ENCODE results near the gene ZNF14.
"Not testable (repeated sequence)": the region's sequence is repeated elsewhere in the genome, so short reads cannot be mapped to it uniquely, and the experiment has no call there.

Gene ZNF14

DNA sequence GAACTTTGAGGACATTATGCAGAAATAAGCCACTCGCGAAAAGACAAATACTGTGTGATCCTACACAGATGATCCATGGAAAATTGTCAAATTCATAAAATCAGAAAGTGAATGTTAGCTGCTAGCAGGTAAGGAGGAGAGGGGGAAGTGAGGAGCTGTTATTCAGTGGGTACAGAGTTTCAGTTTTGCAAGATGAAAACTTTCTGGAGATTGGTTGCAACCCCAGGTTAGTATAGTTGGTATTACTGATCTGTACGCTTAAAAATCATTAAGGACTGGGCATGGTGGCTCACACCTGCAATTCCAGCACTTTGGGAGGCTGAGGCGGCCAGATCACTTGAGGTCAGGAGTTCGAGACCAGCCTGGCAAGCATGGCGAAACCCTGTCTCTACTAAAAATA lies 46.3 kb downstream of the ZNF14 start:
- DNase-seq, result no peak

DNA sequence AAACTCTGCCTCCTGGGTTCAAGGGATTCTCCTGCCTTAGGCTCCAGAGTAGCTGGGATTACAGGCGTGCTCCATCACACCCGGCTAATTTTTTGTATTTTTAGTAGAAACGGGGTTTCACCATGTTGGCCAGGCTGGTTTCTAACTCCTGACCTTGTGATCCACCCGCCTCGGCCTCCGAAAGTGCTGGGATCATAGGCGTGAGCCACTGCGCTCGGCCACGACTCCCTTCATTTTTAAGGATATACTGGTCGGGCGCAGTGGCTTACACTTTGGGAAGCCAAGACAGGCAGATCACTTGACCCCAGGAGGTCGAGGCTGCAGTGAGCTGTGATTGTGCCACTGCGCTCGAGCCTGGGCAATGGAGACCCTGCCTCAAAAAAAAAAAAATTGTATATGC lies 46.8 kb downstream of the ZNF14 start:
- DNase-seq, result not testable (repeated sequence)

DNA sequence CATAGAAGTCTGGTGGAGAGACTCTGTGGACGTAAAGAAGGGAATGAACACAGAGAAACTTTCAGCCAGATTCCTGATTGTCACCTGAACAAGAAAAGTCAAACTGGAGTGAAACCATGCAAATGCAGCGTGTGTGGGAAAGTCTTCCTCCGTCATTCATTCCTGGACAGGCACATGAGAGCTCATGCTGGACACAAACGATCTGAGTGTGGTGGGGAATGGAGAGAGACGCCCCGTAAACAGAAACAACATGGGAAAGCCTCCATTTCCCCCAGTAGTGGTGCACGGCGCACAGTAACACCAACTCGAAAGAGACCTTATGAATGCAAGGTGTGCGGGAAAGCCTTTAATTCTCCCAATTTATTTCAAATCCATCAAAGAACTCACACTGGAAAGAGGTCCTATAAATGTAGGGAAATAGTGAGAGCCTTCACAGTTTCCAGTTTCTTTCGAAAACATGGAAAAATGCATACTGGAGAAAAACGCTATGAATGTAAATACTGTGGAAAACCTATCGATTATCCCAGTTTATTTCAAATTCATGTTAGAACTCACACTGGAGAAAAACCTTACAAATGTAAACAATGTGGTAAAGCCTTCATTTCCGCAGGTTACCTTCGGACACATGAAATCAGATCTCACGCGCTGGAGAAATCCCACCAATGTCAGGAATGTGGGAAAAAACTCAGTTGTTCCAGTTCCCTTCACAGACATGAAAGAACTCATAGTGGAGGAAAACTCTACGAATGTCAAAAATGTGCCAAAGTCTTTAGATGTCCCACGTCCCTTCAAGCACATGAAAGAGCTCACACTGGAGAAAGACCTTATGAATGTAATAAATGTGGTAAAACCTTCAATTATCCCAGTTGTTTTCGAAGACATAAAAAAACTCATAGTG lies 53.5 kb downstream of the ZNF14 start:
- DNase-seq, result no peak

DNA sequence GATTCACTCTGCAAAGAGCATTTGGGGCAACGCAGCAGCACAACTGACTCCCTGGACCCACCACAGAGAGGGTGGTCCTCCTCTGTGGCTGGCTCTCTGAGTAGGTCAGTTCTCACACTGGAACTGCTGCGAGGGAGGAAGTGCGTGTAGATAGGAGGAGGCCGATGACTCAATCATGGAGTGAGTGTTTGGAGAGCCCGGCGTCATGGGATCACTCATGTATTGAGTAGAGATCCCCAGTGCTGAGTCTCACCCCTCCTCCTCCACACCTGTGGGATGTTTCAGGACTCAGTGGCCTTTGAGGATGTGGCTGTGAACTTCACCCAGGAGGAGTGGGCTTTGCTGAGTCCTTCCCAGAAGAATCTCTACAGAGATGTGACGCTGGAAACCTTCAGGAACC lies 55.3 kb downstream of the ZNF14 start:
- no peak for DNase-seq

DNA sequence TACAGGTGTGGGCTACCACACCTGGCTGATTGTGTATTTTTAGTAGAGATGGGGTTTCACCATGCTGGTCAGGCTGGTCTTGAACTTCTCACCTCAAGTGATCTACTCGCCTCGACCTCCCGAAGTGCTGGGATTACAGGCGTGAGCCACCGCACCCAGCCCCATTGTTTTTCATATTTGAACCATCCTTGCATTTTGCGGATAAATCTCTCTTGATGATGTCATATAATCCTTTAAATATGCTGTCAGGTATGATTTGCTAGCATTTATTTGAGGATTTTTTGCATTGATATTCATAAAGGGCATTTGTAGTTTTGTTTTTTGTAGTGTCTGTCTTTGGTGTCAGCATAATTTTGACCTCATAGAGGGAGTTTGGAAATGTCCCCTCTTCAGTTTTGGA lies 58.6 kb downstream of the ZNF14 start:
- DNase-seq, result no peak

DNA sequence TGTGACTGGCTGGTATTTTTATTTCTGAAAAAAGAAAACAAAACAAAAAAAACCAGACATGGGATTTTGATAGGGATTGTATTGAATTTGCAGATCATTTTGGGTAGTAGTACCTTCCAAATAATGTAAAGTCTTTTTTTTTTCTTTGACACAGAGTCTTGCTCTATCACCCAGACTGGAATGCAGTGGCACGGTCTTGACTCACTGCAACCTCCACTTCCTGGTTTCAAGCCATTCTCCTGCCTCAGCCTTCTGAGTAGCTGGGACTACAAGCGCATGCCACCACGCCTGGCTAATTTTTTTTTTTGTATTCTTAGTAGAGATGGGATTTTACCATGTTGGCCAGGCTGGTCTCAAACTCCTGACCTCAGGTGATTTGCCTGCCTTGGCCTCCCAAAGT lies 60.1 kb downstream of the ZNF14 start:
- DNase-seq, result no peak

DNA sequence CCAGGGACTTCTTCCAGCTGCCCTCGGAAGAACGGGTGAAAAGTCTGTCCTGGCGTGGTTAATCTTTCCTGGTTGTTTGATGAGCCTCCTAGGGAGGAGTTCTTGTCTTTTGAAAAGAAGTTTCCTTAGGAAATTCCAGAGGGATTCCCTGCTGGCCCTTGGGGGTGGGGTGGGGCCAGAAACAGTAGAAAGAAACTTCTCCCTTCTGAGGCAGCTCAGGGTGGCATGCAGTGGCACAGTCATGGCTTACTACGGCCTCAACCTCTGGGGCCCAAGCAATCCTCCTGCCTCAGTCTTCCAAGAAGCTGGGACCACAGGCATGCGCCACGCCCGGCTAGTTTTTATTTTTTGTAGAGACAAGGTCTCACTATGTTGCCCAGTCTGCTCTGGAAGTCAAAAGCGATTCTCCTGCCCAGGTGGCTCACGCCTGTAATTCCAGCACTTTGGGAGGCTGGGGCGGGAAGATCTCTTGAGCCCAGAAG lies 62.8 kb downstream of the ZNF14 start:
- no peak for DNase-seq

DNA sequence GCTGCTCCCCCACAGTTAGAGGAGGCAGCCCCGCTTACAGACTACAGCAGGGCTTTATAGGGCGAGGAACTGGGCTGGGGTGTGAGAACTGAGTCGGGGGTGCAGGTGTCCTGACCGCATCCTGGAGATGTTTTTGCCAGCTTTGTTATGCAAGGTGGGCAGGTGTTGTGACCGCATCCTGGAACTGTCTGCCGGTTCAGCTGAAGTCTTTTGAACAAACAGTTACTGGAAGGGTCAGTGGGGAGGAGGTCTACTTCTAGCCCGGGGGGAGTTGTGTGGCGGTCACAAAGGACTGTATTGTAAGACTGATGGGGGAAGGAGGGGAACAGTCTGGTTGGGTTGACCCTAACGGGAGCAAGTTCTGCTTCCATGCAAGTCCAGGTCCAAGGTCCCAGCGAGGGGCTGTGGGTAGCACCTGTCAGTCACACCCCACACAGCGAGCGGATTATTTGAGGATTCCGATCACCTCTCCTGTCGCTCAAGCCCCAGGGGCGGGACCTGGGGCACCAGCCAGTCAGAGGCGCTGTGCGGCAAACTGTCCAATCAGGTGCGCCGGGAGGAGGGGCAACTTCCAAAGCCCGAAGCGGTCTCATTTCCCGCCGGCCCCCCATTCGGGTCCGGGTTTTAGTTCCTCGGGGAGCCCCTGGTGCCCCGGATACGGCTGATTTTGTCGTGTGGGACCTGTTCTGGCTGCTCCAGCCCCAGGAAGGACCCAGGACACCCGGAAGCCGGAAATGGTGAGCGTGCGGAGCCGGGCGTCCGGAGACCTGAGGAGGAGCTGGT lies 64.5 kb downstream of the ZNF14 start, which contains the start of gene ZNF101:
Gene ZNF101, plus strand, starts transcription at position 610 of the 783 bp plus-strand sequence. Its CDS starts 125 bp downstream, at position 735.
- peak; percentile 46 for DNase-seq

DNA sequence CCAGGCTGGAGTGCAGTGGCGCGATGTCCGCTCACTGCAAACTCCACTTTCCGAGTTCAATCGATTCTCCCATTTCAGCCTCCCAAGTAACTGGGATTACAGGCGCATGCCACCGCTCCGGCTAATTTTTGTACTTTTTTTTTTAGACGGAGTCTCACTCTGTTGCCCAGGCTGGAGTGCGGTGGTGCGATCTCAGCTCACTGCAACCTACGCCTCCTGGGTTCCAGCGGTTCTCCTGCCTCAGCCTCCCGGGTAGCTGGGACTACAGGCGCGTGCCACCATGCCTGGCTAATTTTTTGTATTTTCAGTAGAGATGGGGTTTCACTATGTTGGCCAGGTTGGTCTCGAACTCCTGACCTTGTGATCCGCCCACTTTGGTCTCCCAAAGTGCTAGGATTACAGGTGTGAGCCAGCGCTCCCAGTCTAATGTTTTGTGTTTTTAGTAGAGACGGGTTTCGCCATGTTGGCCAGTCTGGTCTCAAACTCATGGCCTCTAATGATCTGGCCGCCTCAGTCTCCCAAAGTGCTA lies 67.4 kb downstream of the ZNF14 start:
- not testable (repeated sequence) for DNase-seq

DNA sequence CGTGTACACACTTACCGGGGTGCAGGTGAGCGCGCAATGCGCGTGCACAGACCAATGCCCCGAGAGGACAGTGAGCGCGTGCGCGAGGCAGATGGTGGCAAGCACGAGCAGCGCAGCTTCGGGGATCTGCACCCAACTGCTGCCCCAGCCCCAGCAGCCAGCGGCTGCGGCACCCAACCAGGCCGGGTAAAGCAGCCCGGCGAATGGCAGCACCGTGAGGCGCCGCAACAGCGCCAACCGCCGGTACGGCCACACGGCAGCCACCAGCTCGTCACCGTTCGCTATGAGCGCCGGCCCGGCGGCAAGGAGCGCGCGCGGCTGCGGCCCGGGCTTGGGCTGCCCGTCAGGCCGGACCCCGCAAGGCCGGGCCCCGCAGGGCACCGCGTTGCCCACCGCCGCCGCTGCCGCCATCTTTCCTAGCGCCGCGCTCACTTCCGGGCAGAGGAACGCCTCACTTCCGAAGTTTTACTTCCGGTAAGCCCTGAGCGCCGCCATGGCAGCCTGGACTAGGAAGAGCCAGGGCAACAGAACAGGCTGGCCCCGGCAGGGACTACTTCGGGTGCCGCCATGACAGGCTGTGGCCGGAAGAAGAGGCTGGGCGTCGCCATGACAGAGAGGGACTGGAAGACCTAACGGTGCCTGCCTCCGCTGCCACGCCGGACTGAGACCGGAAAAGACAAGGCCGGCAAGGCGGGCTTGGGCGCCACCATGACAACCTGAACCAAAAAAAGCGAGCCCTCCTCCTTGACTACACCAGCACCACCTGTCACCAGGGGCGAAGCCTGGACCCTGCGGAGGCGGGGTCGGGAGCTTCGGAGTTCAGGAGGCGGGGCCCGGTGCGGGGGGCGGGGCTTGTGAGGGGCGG lies 69.4 kb downstream of the ZNF14 start, which contains the start of gene ATP13A1:
Gene ATP13A1, minus strand, starts transcription at position 421 of the 865 bp plus-strand sequence. Its CDS starts 10 bp downstream, at position 411.
- peak; percentile 85 for DNase-seq

DNA sequence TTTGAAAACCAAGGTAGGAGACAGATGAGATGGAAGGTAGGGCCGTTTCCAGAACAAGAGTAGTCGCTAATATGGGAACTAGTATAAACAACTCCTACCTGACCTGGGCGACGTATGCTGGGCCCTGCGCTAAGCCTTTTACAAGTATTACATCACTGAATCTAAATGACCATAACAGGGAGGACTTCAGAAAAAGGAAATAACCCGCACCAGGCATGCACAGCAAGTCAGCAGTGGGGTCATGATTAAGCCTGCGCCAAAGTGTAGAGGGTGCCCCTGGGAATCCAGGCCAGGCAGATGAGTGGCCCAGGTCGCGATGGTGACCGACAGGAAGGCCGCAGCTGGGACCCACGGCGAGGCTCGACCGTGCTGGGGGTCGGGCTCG lies 70.0 kb downstream of the ZNF14 start:
- DNase-seq, result no peak

DNA sequence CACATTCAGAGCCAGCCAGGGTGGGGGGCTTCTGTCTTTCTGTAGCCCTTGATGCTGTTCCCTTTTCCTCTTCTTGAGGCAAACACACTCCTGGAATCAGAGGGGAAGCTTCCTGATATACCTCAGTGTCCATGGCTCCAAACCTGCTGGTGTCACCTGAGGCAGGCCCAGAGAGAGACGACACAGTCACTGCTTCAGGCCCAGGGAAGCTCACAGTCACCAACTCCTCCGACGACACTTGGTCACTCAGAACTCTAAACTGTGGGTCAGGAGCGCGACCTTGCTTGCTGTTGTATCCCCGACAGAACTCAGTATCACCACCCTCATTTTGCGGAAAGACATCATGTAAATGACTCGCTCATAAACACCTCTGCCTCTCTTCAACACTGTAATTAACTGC lies 70.6 kb downstream of the ZNF14 start:
- DNase-seq, result no peak

DNA sequence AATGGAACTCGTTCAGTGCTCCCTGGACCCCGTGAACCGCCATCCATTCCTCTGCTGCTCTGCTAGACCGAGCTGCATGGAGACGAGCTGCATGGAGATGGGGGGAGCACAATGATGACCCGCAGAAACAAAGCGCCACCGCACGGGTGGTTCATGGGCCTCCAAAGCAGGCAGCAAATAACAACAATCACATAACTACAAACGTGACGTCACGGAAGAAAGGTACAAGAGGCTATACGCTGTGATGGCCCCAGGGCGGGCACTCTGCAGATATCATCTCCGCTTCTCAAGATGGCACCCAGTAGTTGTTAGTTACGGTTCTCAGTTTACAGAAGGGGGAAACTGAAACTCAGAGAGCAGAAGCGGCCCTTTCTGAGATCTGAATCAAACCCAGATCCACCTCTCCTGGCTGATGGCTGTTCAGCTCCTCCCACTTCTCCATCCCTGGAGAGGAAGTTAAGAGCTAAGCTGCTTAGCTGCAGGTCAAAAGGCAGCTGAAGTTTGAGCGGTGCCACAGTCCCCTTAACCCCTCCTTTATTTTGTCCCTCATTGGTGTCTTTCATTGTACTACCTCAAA lies 71.1 kb downstream of the ZNF14 start:
- DNase-seq, result peak; percentile 63

DNA sequence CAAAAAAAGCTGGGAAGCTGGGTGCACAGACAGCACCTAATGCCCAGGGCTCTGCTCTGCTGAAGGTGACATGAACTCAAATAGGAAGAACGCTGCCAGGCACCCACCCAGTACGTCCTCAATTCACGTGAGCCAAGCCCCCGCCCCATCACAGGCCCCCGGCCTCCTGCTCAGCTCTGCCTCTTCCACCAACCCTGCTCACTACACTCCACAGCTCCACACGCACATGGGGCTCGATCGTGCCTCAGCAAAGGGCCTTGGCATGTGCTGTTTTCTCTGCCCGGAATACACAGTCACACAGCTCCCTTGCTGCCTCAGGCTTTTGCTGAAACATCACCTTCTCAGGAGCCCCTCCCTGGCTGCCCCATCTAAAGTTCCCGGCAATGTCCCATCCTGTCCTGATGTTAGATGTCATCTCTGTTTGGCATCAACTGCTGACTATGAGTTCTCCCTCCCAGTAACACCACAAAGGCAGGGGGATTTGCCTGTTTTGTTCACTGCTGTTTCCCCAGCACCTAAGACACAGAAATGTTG lies 71.7 kb downstream of the ZNF14 start:
- DNase-seq, result no peak

Data from SIG-M5 (cell line).